Right lobe of liver (tissue), 4 donors: Measurements from ENCODE around the gene TMEM204.

Experiments
- POLR2A ChIP-seq: fragments of 450-650 bp; IDR thresholded peaks from one replicate; pipeline ENCODE4 v1.6.1; 2017; ENCODE audit warnings: antibody characterized with exemption, mild to moderate bottlenecking
- TF ChIP-seq, protein P1 (sequence below), 4 donors: fragments of 200-600 bp in 3 of 4; fragments of 450-650 bp in 1 of 4; IDR thresholded peaks; one replicate each; pipeline versions ENCODE4 v1.5.1 to v1.8.0; 2016 to 2022; ENCODE audit warnings: antibody characterized with exemption in 4 of 4, mild to moderate bottlenecking in 2 of 4
- donor health status: DM: no; HTN: no; CAD: no.
- donor health status: DM: no; HTN: no; CAD: no.
- donor health status: DM: no; HTN: yes; CAD: no.

GRCh38 chr16:1510272-1510671 is 23.2 kb upstream of the TMEM204 start:
- TF ChIP-seq, protein P1, sequence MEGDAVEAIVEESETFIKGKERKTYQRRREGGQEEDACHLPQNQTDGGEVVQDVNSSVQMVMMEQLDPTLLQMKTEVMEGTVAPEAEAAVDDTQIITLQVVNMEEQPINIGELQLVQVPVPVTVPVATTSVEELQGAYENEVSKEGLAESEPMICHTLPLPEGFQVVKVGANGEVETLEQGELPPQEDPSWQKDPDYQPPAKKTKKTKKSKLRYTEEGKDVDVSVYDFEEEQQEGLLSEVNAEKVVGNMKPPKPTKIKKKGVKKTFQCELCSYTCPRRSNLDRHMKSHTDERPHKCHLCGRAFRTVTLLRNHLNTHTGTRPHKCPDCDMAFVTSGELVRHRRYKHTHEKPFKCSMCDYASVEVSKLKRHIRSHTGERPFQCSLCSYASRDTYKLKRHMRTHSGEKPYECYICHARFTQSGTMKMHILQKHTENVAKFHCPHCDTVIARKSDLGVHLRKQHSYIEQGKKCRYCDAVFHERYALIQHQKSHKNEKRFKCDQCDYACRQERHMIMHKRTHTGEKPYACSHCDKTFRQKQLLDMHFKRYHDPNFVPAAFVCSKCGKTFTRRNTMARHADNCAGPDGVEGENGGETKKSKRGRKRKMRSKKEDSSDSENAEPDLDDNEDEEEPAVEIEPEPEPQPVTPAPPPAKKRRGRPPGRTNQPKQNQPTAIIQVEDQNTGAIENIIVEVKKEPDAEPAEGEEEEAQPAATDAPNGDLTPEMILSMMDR (IDR thresholded peaks at IDR 0.05), result no peak
- no peak for TF ChIP-seq POLR2A
